Endothelial cell of umbilical vein (primary cell): ENCODE data around the gene SLC46A3. TPM values are rescaled to one million over a fixed set of nuclear protein-coding genes. Genes with fewer than 3 reads are reported as not detected.
A peak's percentile ranks its signal among the peaks of the same experiment; 100 is the strongest.

Experiments used
- BruUV-seq: library from RNA; stranded (reverse); fragments of 400-500 nt; replicated peaks from 2 replicates; lab custom pipeline; 2021; lab: Mats Ljungman, UMichigan
- CTCF ChIA-PET: fragments of 300-600, 350-600 bp; sonication (Branson Sonifier 250); formaldehyde crosslinking; loops from one replicate; lab custom pipeline; 2021; ENCODE audit warnings: antibody characterized with exemption, inconsistent platforms; lab: Charles Lee
- POLR2A ChIA-PET: fragments of 300-600, 350-600 bp; sonication (Branson Sonifier 250); formaldehyde crosslinking; loops from one replicate; lab custom pipeline; 2021; ENCODE audit warnings: antibody characterized with exemption, inconsistent platforms; lab: Charles Lee
- DNase-seq: peaks from one replicate; pipeline ENCODE4 v3.0.0-alpha.2; 2011; ENCODE audit warnings: low read depth, low spot score
- FAIRE-seq: peaks from 2 replicates; lab custom pipeline; 2011; peaks lifted over from hg19 to GRCh38; lab: Jason Lieb, UNC
- H2AFZ ChIP-seq: 2 replicates; pipeline ENCODE4 v1.6.0; 2012; ENCODE audit warnings: low read depth, low read length, control low read depth, inconsistent platforms
- H3K27ac ChIP-seq: 2 replicates; pipeline ENCODE4 v1.5.1; 2011; ENCODE audit warnings: low read depth, mild to moderate bottlenecking, control low read depth, low read length, moderate library complexity; ENCODE audit not compliant: insufficient read depth
- H3K27me3 ChIP-seq, 2 experiments: 2 replicates each; pipeline versions ENCODE4 v1.6.0 to v1.6.1; 2011; ENCODE audit warnings: low read length in 2 of 2, mixed read lengths in 1 of 2; ENCODE audit not compliant: control insufficient read depth in 2 of 2, insufficient read depth in 2 of 2
- H3K36me3 ChIP-seq, 2 experiments: 2 replicates in 1 of 2; 3 replicates in 1 of 2; pipeline ENCODE4 v1.5.1; 2011; ENCODE audit warnings: low read length in 2 of 2, mild to moderate bottlenecking in 1 of 2, moderate library complexity in 1 of 2; ENCODE audit not compliant: control insufficient read depth in 2 of 2, insufficient read depth in 2 of 2; ENCODE audit errors: extremely low read depth in 1 of 2
- H3K4me1 ChIP-seq: 3 replicates; pipeline ENCODE4 v1.5.1; 2011; ENCODE audit warnings: mild to moderate bottlenecking, low read length; ENCODE audit not compliant: control insufficient read depth, insufficient read depth; ENCODE audit errors: extremely low read depth
- H3K4me2 ChIP-seq: 2 replicates; pipeline ENCODE4 v1.6.1; 2011; ENCODE audit warnings: low read length, control low read depth, mixed read lengths; ENCODE audit not compliant: insufficient read depth
- H3K4me3 ChIP-seq, 3 experiments: fragments of 200-600 bp in 1 of 3; sonication (generic), shearing (Covaris generic) in 1 of 3; replicated peaks in 1 of 3; 2 replicates each; pipeline ENCODE4 v1.5.1; 2011 to 2016; ENCODE audit warnings: control low read depth in 3 of 3, low read length in 3 of 3, mild to moderate bottlenecking in 2 of 3, inconsistent platforms in 1 of 3, low read depth in 1 of 3, moderate library complexity in 1 of 3; ENCODE audit not compliant: insufficient read depth in 1 of 3
- H3K79me2 ChIP-seq: 2 replicates; pipeline ENCODE4 v1.6.0; 2012; ENCODE audit warnings: low read length, inconsistent platforms; ENCODE audit not compliant: control insufficient read depth, insufficient read depth
- H3K9ac ChIP-seq: replicated peaks from 2 replicates; pipeline ENCODE3; 2011; ENCODE audit warnings: low read length, control low read depth; ENCODE audit not compliant: insufficient read depth; ENCODE audit errors: extremely low read depth
- H3K9me1 ChIP-seq: replicated peaks from 3 replicates; pipeline ENCODE4 v1.6.0; 2011; ENCODE audit warnings: mild to moderate bottlenecking, low read length; ENCODE audit not compliant: control insufficient read depth, insufficient read depth; ENCODE audit errors: extremely low read depth
- H3K9me3 ChIP-seq: replicated peaks from 2 replicates; pipeline ENCODE4 v1.5.1; 2012; ENCODE audit warnings: low read length, inconsistent platforms; ENCODE audit not compliant: control insufficient read depth, insufficient read depth
- H4K20me1 ChIP-seq: replicated peaks from 2 replicates; pipeline ENCODE3; 2011; ENCODE audit warnings: mild to moderate bottlenecking, low read length; ENCODE audit not compliant: control insufficient read depth, insufficient read depth; ENCODE audit errors: extremely low read depth
- CTCF ChIP-seq, 2 donors: IDR thresholded peaks; 1 replicate in 1 of 2; 2 replicates in 1 of 2; pipeline ENCODE4 v1.5.1; 2011; ENCODE audit warnings: low read length in 2 of 2, mild to moderate bottlenecking in 2 of 2, moderate library complexity in 2 of 2, control low read depth in 1 of 2, inconsistent platforms in 1 of 2, low read depth in 1 of 2; ENCODE audit not compliant: insufficient read depth in 1 of 2; ENCODE audit errors: extremely low read depth in 1 of 2
- EZH2 ChIP-seq: IDR thresholded peaks from 2 replicates; pipeline ENCODE4 v1.6.1; 2012; ENCODE audit warnings: borderline replicate concordance, low read depth, mild to moderate bottlenecking, moderate library complexity, low read length, inconsistent platforms; ENCODE audit not compliant: severe bottlenecking
- FOS ChIP-seq: IDR thresholded peaks from 2 replicates; pipeline ENCODE4 v1.6.1; 2011; ENCODE audit warnings: mild to moderate bottlenecking, low read length, moderate library complexity, borderline replicate concordance; ENCODE audit not compliant: insufficient read depth
- GATA2 ChIP-seq: IDR thresholded peaks from 2 replicates; pipeline ENCODE4 v1.7.0; 2011; ENCODE audit warnings: low read depth, mild to moderate bottlenecking, moderate library complexity, mixed read lengths, low read length; ENCODE audit not compliant: insufficient read length, insufficient read depth
- JUN ChIP-seq: IDR thresholded peaks from 2 replicates; pipeline ENCODE4 v1.6.1; 2011; ENCODE audit warnings: borderline replicate concordance, low read depth; ENCODE audit not compliant: insufficient read length, insufficient read depth
- MAX ChIP-seq: IDR thresholded peaks from 2 replicates; pipeline ENCODE4 v1.6.1; 2011; ENCODE audit not compliant: insufficient read depth, insufficient read length
- MYC ChIP-seq: IDR thresholded peaks from one replicate; pipeline ENCODE4 v1.6.1; 2011; ENCODE audit warnings: mild to moderate bottlenecking, low read depth, low read length
- POLR2A ChIP-seq: IDR thresholded peaks from 2 replicates; pipeline ENCODE4 v1.6.1; 2012; ENCODE audit warnings: low read depth, mild to moderate bottlenecking, control low read depth, low read length
- POLR2AphosphoS5 ChIP-seq: IDR thresholded peaks from 2 replicates; pipeline ENCODE4 v1.6.1; 2012; ENCODE audit warnings: low read depth, mild to moderate bottlenecking, control low read depth, low read length, moderate library complexity; ENCODE audit not compliant: insufficient read depth
- dilution Hi-C: fragments of 300-500 bp; cut with MboI; formaldehyde crosslinking; loops from one replicate; pipeline ENCODE4 v1.15.0; 2019; ENCODE audit warnings: low sequenced_read_pairs; ENCODE audit not compliant: extremely low pct_ligation_motif_present
- intact Hi-C: fragments of 100-400 bp; cut with micrococcal nuclease; formaldehyde crosslinking; loops from one replicate; pipeline ENCODE4 v1.10.0; 2022
- polyA plus RNA-seq, 4 experiments: library from polyadenylated mRNA; depleted of rRNA in 3 of 4; stranded (reverse) in 3 of 4; unstranded in 1 of 4; fragments of >200 nt; gene quantifications; 2 replicates each; pipeline versions ENCODE4 v1.2.1 to v1.2.3, GENCODE V29; 2011 to 2012; ENCODE audit warnings: missing spikeins in 1 of 4
- total RNA-seq: library from RNA; stranded (reverse); gene quantifications from 2 replicates; pipeline ENCODE4 v1.2.3, GENCODE V29; 2021

Gene SLC46A3
- total and polyA plus RNA-seq, 2 donors (not counting 3 experiments of a cell fraction or from before 2014, with no cell fraction given): 2.0 to 2.1 TPM

DNA sequence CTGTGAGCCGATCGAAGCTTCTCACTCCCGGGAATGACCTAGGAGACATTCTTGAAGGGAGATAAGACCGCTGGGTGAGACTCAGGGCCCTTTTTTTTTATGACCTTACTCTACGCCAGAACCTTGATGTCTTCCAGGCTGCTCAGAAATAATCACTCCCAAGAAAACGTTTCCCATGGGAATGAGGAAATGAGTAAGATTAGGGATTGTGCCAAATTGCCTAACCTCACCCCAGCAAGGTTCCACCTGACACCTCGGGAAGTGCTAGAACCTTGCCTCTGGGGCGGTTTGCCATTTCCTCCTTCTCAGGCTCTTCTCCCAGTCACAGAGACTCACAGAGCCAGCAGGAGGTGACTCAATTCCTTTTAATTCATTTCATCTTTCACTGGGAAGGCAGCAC lies 2.3 kb downstream of the SLC46A3 start:
- ChIA-PET CTCF (interaction anchor here (1.0 to 3.9 kb wide), 3 partner anchors 34 to 79 kb away, joined by 3 to 28 read pairs (median 3); no protein-coding TSS in a partner anchor), POLR2A (no interaction called here)
- intact Hi-C loops: loop anchor here (1.0 to 5.0 kb wide), 2 partner anchors 34 to 224 kb away; no protein-coding TSS in a partner anchor
- H3K4me1 ChIP-seq: peaks cover 30% of the 10 kb centered on the region
- peak overlapping the region; percentile 54 for H3K4me2 ChIP-seq
- no peaks in the 10 kb centered on the region for H3K36me3 ChIP-seq
- H3K9me3 ChIP-seq: no peaks in the 10 kb centered on the region
- peak; percentile 88 for FAIRE-seq
- H3K27me3 ChIP-seq: no peaks in the 10 kb centered on the region
- no peaks in the 10 kb centered on the region for H4K20me1 ChIP-seq
- DNase-seq: peak; percentile 90
- TF ChIP-seq EZH2: no peak
- TF ChIP-seq MYC: no peak
- peak; percentile 73 for TF ChIP-seq GATA2
- TF ChIP-seq FOS: peak; percentile 73
- no peak for TF ChIP-seq MAX
- peak; percentile 63 for TF ChIP-seq POLR2AphosphoS5
- TF ChIP-seq POLR2A: no peak
- no peak for TF ChIP-seq CTCF (IDR thresholded peaks at IDR 0.05; ENCODE audit: extremely low read depth in 1 of 2, insufficient read depth in 1 of 2, low read depth in 1 of 2, low read length in 2 of 2)
- peak; percentile 65 for TF ChIP-seq JUN
- no peak overlapping the region for H3K9ac ChIP-seq
- H3K79me2 ChIP-seq: no peaks in the 10 kb centered on the region
- BruUV-seq: no TSS peak
- H3K27ac ChIP-seq: peak overlapping the region; percentile 25
- H3K9me1 ChIP-seq: no peaks in the 10 kb centered on the region
- H3K4me3 ChIP-seq: no peak overlapping the region
- dilution Hi-C loops: no loop called here
- no peak overlapping the region for H2AFZ ChIP-seq
